HEK293 (cell line): Measurements from ENCODE around the gene GOLIM4.

ENCODE experiments used
- CTCF ChIA-PET: fragments of 350-600 bp; formaldehyde crosslinking; extraction: SDS; loops from one replicate; lab custom pipeline; 2021; ENCODE audit warnings: antibody characterized with exemption; lab: Yijun Ruan, JAX
- POLR2A ChIA-PET: fragments of 300-600 bp; formaldehyde crosslinking; extraction: SDS; loops from one replicate; lab custom pipeline; 2020; ENCODE audit warnings: antibody characterized with exemption, inconsistent platforms; lab: Yijun Ruan, JAX
- H3K27ac ChIP-seq: fragments of 200-500 bp; sonication (Bioruptor generic); 2 replicates; pipeline ENCODE4 v1.5.1; 2014; ENCODE audit warnings: low read depth, low read length, control low read depth, inconsistent platforms; ENCODE audit errors: extremely low read depth
- H3K36me3 ChIP-seq, 2 experiments: fragments of 200-500 bp in 1 of 2; sonication (Bioruptor generic) in 1 of 2; 1 replicate in 1 of 2; 2 replicates in 1 of 2; pipeline ENCODE4 v1.5.1; 2014 to 2017; ENCODE audit warnings: inconsistent platforms in 2 of 2, low read length in 2 of 2; ENCODE audit not compliant: control insufficient read depth in 2 of 2, insufficient read depth in 1 of 2
- H3K4me1 ChIP-seq: fragments of 200-500 bp; sonication (Bioruptor generic); 2 replicates; pipeline ENCODE4 v1.5.1; 2014; ENCODE audit warnings: mild to moderate bottlenecking, low read length, inconsistent platforms; ENCODE audit not compliant: control insufficient read depth, insufficient read depth
- H3K4me3 ChIP-seq: 2 replicates; pipeline ENCODE4 v1.5.1; 2011; ENCODE audit warnings: low read depth, mild to moderate bottlenecking, control low read depth, low read length, moderate library complexity
- H3K9me3 ChIP-seq: fragments of 200-500 bp; sonication (Bioruptor generic); 2 replicates; pipeline ENCODE4 v1.5.1; 2014; ENCODE audit warnings: low read depth, low read length, inconsistent platforms; ENCODE audit not compliant: control insufficient read depth, insufficient read depth
- HOXC10 ChIP-seq: sonication (generic); formaldehyde crosslinking; IDR thresholded peaks from 2 replicates; pipeline ENCODE4 v1.8.1; 2023; ENCODE audit warnings: mild to moderate bottlenecking, missing genetic modification reagents
- PRDM1 ChIP-seq: fragments of 450-650 bp; formaldehyde crosslinking; IDR thresholded peaks from 2 replicates; pipeline ENCODE4; 2016; ENCODE audit warnings: missing biosample characterization, missing genetic modification characterization
- PRDM10 ChIP-seq: fragments of 450-650 bp; formaldehyde crosslinking; IDR thresholded peaks from 2 replicates; pipeline ENCODE4 v1.5.1; 2016; ENCODE audit warnings: missing biosample characterization, missing genetic modification characterization
- PRDM4 ChIP-seq: fragments of 450-650 bp; formaldehyde crosslinking; IDR thresholded peaks from 2 replicates; pipeline ENCODE4 v1.5.1; 2017; ENCODE audit warnings: missing biosample characterization, missing genetic modification characterization
- SCRT1 ChIP-seq: fragments of 450-650 bp; formaldehyde crosslinking; IDR thresholded peaks from 2 replicates; pipeline ENCODE4 v1.5.1; 2016; ENCODE audit warnings: missing biosample characterization, missing genetic modification characterization, borderline replicate concordance
- ZBTB10 ChIP-seq: fragments of 450-650 bp; formaldehyde crosslinking; IDR thresholded peaks from 2 replicates; pipeline ENCODE4 v1.5.1; 2016; ENCODE audit warnings: missing biosample characterization, missing genetic modification characterization
- ZFP3 ChIP-seq: fragments of 450-650 bp; formaldehyde crosslinking; IDR thresholded peaks from 2 replicates; pipeline ENCODE4 v1.5.1; 2016; ENCODE audit warnings: low read depth, missing biosample characterization, missing genetic modification characterization
- ZFP37 ChIP-seq: fragments of 450-650 bp; formaldehyde crosslinking; IDR thresholded peaks from 2 replicates; pipeline ENCODE4 v1.5.1; 2016; ENCODE audit warnings: missing biosample characterization, missing genetic modification characterization
- ZNF133 ChIP-seq: fragments of 450-650 bp; formaldehyde crosslinking; IDR thresholded peaks from 2 replicates; pipeline ENCODE4 v1.5.1; 2016; ENCODE audit warnings: missing biosample characterization, missing genetic modification characterization
- ZNF292 ChIP-seq: fragments of 450-650 bp; formaldehyde crosslinking; IDR thresholded peaks from 2 replicates; pipeline ENCODE4 v1.5.1; 2016; ENCODE audit warnings: low read depth, missing biosample characterization, missing genetic modification characterization, borderline replicate concordance
- ZNF37A ChIP-seq: fragments of 450-650 bp; IDR thresholded peaks from 2 replicates; pipeline ENCODE4 v1.5.1; 2018; ENCODE audit warnings: missing biosample characterization, missing genetic modification characterization
- ZNF423 ChIP-seq: fragments of 450-650 bp; formaldehyde crosslinking; IDR thresholded peaks from 2 replicates; pipeline ENCODE4 v1.5.1; 2016; ENCODE audit warnings: missing biosample characterization, missing genetic modification characterization
- ZNF558 ChIP-seq: fragments of 450-650 bp; formaldehyde crosslinking; IDR thresholded peaks from 2 replicates; pipeline ENCODE4 v1.5.1; 2016; ENCODE audit warnings: missing biosample characterization, missing genetic modification characterization
- ZNF610 ChIP-seq: fragments of 450-650 bp; formaldehyde crosslinking; IDR thresholded peaks from 2 replicates; pipeline ENCODE4 v1.5.1; 2016; ENCODE audit warnings: missing biosample characterization, missing genetic modification characterization, borderline replicate concordance
- ZNF624 ChIP-seq: fragments of 450-650 bp; formaldehyde crosslinking; IDR thresholded peaks from 2 replicates; pipeline ENCODE4 v1.5.1; 2017; ENCODE audit warnings: missing biosample characterization, missing genetic modification characterization
- ZNF701 ChIP-seq: fragments of 450-650 bp; formaldehyde crosslinking; IDR thresholded peaks from 2 replicates; pipeline ENCODE4 v1.5.1; 2016; ENCODE audit warnings: missing biosample characterization, missing genetic modification characterization
- ZNF792 ChIP-seq: fragments of 450-650 bp; formaldehyde crosslinking; IDR thresholded peaks from 2 replicates; pipeline ENCODE4 v1.5.1; 2016; ENCODE audit warnings: missing biosample characterization, missing genetic modification characterization
- TF ChIP-seq, protein P1 (sequence below): fragments of 450-650 bp; formaldehyde crosslinking; IDR thresholded peaks from 2 replicates; pipeline ENCODE4 v1.5.1; 2016; ENCODE audit warnings: missing biosample characterization, missing genetic modification characterization, low read depth

GOLIM4 gene

DNA sequence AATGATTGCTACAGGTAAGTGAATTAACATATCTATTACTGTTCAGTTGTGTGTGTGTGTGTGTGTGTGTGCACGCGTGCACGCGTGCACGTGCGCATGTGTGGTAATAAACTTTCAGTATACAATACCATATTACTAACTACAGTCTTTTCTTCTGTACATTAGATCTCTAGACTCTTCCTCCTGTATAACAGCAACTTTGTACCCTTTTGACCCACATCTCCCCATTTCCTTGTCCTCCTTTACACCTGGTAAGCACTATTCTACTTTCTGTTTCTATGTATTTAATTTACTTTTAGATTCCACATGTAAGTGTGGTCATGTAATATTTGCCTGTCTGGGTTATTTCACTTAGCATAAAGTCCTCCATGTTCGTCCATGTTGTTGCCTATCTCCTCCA is 29.1 kb upstream of the GOLIM4 start:
- H3K27ac ChIP-seq, result no peak overlapping the region
- H3K9me3 ChIP-seq, result no peaks in the 10 kb centered on the region
- POLR2A ChIA-PET, result no interaction called here
- no peak overlapping the region for H3K4me3 ChIP-seq
- H3K4me1 ChIP-seq, result no peaks in the 10 kb centered on the region
- no peak for TF ChIP-seq ZBTB10 (tag by site-specific recombination)
- TF ChIP-seq ZNF558 (tag by site-specific recombination), result no peak
- TF ChIP-seq ZNF133 (tag by site-specific recombination), result no peak
- TF ChIP-seq, protein P1, sequence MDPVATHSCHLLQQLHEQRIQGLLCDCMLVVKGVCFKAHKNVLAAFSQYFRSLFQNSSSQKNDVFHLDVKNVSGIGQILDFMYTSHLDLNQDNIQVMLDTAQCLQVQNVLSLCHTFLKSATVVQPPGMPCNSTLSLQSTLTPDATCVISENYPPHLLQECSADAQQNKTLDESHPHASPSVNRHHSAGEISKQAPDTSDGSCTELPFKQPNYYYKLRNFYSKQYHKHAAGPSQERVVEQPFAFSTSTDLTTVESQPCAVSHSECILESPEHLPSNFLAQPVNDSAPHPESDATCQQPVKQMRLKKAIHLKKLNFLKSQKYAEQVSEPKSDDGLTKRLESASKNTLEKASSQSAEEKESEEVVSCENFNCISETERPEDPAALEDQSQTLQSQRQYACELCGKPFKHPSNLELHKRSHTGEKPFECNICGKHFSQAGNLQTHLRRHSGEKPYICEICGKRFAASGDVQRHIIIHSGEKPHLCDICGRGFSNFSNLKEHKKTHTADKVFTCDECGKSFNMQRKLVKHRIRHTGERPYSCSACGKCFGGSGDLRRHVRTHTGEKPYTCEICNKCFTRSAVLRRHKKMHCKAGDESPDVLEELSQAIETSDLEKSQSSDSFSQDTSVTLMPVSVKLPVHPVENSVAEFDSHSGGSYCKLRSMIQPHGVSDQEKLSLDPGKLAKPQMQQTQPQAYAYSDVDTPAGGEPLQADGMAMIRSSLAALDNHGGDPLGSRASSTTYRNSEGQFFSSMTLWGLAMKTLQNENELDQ, result no peak
- TF ChIP-seq ZNF292 (tag by site-specific recombination), result no peak
- no peak for TF ChIP-seq PRDM10 (tag by site-specific recombination)
- no peak for TF ChIP-seq ZFP3 (tag by site-specific recombination)
- no peak for TF ChIP-seq HOXC10
- TF ChIP-seq ZNF37A (tag by site-specific recombination), result no peak
- no peak for TF ChIP-seq ZNF423 (tag by site-specific recombination)
- TF ChIP-seq PRDM4 (tag by site-specific recombination), result no peak
- TF ChIP-seq ZNF624, result no peak
- TF ChIP-seq ZNF792 (tag by site-specific recombination), result no peak
- TF ChIP-seq PRDM1, result no peak
- no peak for TF ChIP-seq ZNF610 (tag by site-specific recombination)
- no peak for TF ChIP-seq ZFP37 (tag by site-specific recombination)
- no peak for TF ChIP-seq SCRT1
- no peak for TF ChIP-seq ZNF701 (tag by site-specific recombination)
- TF ChIP-seq, all 188 proteins: peak for 0
- CTCF ChIA-PET, result no interaction called here
- no peaks in the 10 kb centered on the region for H3K36me3 ChIP-seq
